HG02943 (cell line): Measurements from ENCODE around the gene ACSS1.

Experiments
- ATAC-seq: cut with Tn5 transposase; IDR thresholded peaks from one replicate; pipeline ENCODE4 v1.9.1; 2021; ENCODE audit warnings: mild to moderate bottlenecking, low read depth, moderate library complexity; ENCODE audit not compliant: unreplicated experiment

Gene ACSS1

GRCh38 chr20:25061103-25061799, 3.3 kb upstream of the ACSS1 start:
- no peak for ATAC-seq

DNA sequence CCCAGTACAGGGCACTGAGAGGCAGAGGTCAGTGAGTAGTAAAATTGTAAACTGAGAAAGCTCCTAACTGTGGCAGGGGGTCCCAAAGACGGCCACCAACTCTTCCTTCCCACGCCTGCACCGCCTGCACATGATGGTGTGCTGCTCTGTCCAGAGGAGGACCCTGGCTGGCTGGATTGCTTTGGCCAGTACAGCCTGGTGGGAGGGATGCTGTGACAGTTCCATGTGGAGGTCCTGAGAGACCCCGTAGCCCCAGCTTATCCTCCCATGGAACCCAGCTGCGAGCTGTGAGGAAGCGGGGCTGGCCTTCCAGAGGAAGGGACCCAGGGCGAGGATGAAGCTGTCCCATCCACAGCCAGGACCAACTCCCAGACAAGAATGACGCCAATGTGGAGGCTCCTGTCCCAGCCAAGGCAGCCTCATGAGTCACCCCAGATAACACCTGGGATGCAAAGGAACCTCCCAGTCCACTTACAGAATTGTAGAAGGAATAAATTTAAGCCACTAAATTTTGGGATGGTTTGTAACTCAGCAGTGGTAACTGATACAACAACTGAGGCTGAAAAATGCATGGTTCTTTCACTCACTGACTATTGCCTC, 2.0 kb upstream of the ACSS1 start:
- no peak for ATAC-seq

GRCh38 chr20:25058847-25059810, 1.2 kb upstream of the ACSS1 start:
- ATAC-seq = no peak

GRCh38 chr20:25057234-25058050, 497 bp downstream of the ACSS1 start:
- peak; percentile 23 for ATAC-seq

DNA sequence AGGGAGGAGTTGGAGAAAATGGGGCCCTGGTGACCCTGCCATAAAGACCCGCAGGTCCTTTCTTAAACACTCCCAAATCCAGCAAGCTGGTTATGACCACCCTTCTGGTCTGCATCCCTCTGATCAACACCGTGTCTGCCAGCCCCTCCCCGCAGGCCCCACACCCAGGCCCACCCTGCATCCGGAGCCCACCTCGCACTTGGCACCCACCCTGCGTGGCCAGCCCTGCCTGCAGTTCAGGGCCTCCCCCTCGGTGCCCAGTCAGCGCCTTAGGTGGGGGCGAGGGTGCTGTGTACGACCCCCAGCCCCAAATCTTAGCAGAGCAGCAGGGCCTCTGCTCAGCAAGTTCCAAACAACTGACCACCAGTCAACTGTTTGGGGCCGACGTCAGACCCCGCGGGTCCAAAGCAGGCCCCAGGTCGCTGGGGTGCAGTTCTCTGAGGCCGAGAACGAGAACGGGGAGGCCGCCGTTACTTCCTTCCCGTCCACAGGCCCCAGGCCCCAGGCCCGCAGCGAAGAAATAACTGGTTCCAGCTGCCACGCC, 1.2 kb downstream of the ACSS1 start:
- ATAC-seq = peak; percentile 32

GRCh38 chr20:25055711-25056495, 2.0 kb downstream of the ACSS1 start:
- no peak for ATAC-seq

GRCh38 chr20:25054995-25055629, 2.8 kb downstream of the ACSS1 start:
- no peak for ATAC-seq

GRCh38 chr20:25054096-25054820, 3.7 kb downstream of the ACSS1 start:
- ATAC-seq = no peak

- ATAC-seq = no peak
Measured at GRCh38 chr20:25053255-25054031, 4.5 kb downstream of the ACSS1 start.

DNA sequence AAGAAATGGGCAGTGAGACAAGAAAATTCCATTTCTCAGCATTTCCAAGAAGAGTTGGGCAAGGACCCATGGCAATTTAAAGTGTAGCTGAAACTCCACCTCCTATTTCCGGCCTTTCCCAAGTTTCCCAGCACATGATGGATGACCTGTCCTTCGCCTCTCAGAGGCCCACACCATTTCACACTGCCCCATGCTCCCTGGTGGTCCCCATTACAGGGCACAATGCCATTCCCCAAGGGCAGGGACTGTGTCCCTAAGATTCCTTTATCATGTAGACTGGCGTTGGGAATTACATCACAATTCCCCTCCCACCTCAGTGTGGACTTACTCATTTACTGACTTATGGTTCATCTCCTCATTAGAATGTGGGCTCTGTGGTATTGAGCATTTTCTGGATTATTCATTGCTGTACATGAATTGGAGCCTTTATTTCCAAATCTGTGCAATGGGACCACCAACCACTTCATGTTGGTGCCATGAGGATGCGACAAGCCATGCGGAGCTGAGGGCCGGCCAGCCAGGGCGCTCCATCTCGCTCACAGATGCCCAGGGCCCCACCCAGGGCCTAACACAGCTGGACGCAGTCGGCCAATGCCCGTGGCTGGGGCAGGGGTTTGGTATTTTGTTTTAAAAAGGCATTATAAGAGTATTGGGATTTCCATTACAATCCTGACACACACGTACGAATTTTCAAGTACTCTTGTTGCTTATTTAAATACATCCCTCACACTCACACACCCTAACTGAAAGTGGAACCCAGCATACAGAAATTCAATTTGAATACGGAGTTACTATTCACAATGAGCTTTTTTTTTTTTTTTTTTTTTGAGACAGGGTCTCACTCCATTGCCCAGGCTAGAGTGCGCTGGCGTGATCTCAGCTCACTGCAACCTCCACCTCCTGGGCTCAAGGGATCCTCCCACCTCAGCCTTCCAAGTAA, 5.4 kb downstream of the ACSS1 start:
- ATAC-seq = no peak

GRCh38 chr20:25051386-25052155, 6.4 kb downstream of the ACSS1 start:
- no peak for ATAC-seq

GRCh38 chr20:25050501-25051350, 7.2 kb downstream of the ACSS1 start:
- no peak for ATAC-seq

GRCh38 chr20:25050082-25050481, 7.9 kb downstream of the ACSS1 start:
- ATAC-seq = no peak

GRCh38 chr20:25049261-25050060, 8.5 kb downstream of the ACSS1 start:
- no peak for ATAC-seq
